A375 (cell line): ENCODE data around the gene TSPOAP1. TPM values are rescaled to one million over a fixed set of nuclear protein-coding genes. Genes with fewer than 3 reads are reported as not detected.

Source experiments
- small RNA-seq: library from RNA; depleted of rRNA; stranded (forward); fragments of <200 nt; gene quantifications from one replicate; pipeline ENCODE3, GENCODE V24; 2014
- total RNA-seq: library from RNA; depleted of rRNA; stranded (reverse); fragments of >200 nt; shearing (Covaris generic); gene quantifications from 2 replicates; pipeline ENCODE4 v1.2.3, GENCODE V29; 2014; rRNA removed

The TSPOAP1 gene
- total RNA-seq: not detected in 2 replicates

GRCh38 chr17:58328195-58329034 is at the start of gene TSPOAP1:
TSPOAP1 (minus strand) TSS chr17:58328795; CDS start chr17:58327920, 875 bp downstream.

GRCh38 chr17:58351831-58352595 is 23.4 kb upstream of the TSPOAP1 start, which contains the start of gene SUPT4H1:
SUPT4H1 (minus strand) TSS chr17:58352201; CDS start chr17:58352135, 66 bp downstream.

GRCh38 chr17:58280480-58281217 is 47.9 kb downstream of the TSPOAP1 start, which contains the start of gene MPO:
MPO (minus strand) TSS chr17:58280935; CDS start chr17:58280758, 177 bp downstream.

Small RNAs within 50 kb of the gene (small RNA-seq; reads per million reads assigned to genes)
- gene MIR4736: not detected

Other genes starting within 250 kb of the TSPOAP1 start
- 11.8 and 13.4 TPM in 2 replicates for gene DYNLL2, start 245.4 kb downstream of the TSPOAP1 start, total RNA-seq
- not detected in 2 replicates for gene OR4D1, start 180.4 kb downstream of the TSPOAP1 start, total RNA-seq
- not detected in 2 replicates for gene OR4D2, start 161.8 kb downstream of the TSPOAP1 start, total RNA-seq
- gene EPX, start 136.1 kb downstream of the TSPOAP1 start, total RNA-seq: not detected in 2 replicates
- 13.6 and 15.2 TPM in 2 replicates for gene MKS1, start 109.5 kb downstream of the TSPOAP1 start, total RNA-seq
- gene LPO, start 90.2 kb downstream of the TSPOAP1 start, total RNA-seq: not detected in 2 replicates
- gene MPO, start 47.9 kb downstream of the TSPOAP1 start, total RNA-seq: not detected in 2 replicates
- 67.4 and 69.6 TPM in 2 replicates for gene SUPT4H1, start 23.4 kb upstream of the TSPOAP1 start, total RNA-seq
- 0.11 TPM in 1 of 2 replicates, not detected in the other for gene RNF43, start 88.7 kb upstream of the TSPOAP1 start, total RNA-seq
- gene HSF5, start 159.6 kb upstream of the TSPOAP1 start, total RNA-seq: 0.08 TPM in 1 of 2 replicates, not detected in the other
- gene MTMR4, start 185.8 kb upstream of the TSPOAP1 start, total RNA-seq: 19.4 and 24.0 TPM in 2 replicates